ENCODE data around the gene ANKRD11. TPM values are rescaled to one million over a fixed set of nuclear protein-coding genes. Genes with fewer than 3 reads are reported as not detected.
"Not testable (repeated sequence)": the region's sequence is repeated elsewhere in the genome, so short reads cannot be mapped to it uniquely, and the experiment has no call there.

Gene ANKRD11
- total RNA-seq, 1 donor from 2014 or later = 164 TPM

- H3K4me3 Mint-ChIP-seq = no peak overlapping the region
- no peak for DNase-seq (ENCODE audit: low read depth, low spot score)
- H3K27me3 Mint-ChIP-seq (ENCODE audit: low read depth) = no peaks in the 10 kb centered on the region
- peaks cover 3% of the 10 kb centered on the region for H3K9me3 Mint-ChIP-seq
- TF ChIP-seq, protein P1, sequence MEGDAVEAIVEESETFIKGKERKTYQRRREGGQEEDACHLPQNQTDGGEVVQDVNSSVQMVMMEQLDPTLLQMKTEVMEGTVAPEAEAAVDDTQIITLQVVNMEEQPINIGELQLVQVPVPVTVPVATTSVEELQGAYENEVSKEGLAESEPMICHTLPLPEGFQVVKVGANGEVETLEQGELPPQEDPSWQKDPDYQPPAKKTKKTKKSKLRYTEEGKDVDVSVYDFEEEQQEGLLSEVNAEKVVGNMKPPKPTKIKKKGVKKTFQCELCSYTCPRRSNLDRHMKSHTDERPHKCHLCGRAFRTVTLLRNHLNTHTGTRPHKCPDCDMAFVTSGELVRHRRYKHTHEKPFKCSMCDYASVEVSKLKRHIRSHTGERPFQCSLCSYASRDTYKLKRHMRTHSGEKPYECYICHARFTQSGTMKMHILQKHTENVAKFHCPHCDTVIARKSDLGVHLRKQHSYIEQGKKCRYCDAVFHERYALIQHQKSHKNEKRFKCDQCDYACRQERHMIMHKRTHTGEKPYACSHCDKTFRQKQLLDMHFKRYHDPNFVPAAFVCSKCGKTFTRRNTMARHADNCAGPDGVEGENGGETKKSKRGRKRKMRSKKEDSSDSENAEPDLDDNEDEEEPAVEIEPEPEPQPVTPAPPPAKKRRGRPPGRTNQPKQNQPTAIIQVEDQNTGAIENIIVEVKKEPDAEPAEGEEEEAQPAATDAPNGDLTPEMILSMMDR (conservative IDR thresholded peaks at IDR 0.05) = no peak
- H3K36me3 Mint-ChIP-seq (ENCODE audit: low read depth) = peaks cover 6% of the 10 kb centered on the region
- no peak overlapping the region for H3K27ac Mint-ChIP-seq (ENCODE audit: unreplicated experiment)
- peaks cover 15% of the 10 kb centered on the region for H3K4me1 Mint-ChIP-seq
These were observed 58.7 kb downstream of the ANKRD11 start for GRCh38 chr16:89431630-89432029.

DNA sequence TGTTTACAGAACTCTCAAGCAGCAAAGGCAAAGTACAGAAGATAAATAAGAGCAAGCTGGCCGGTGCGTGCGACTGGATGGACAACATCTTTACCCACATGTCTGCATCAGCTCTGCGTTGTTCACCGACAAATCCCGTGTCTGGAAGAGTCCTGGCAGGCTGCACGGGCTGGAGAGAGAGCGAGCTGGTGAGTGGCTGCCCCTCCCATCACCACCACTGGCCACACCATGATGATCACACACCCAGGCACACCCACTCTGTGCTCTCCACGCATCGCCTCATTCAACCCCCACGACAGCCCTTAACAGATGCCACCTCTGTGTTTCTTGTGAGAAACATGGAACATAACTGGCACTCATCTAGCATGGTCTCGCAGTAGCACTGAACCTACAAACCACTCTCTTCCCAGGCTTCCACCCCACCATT lies 59.2 kb downstream of the ANKRD11 start:
- Mint-ChIP-seq H3K27ac (ENCODE audit: unreplicated experiment) (no peak overlapping the region), H3K36me3 (ENCODE audit: low read depth) (peaks cover 6% of the 10 kb centered on the region), H3K27me3 (ENCODE audit: low read depth) (no peaks in the 10 kb centered on the region), H3K4me1 (peaks cover 20% of the 10 kb centered on the region), H3K4me3 (no peak overlapping the region), H3K9me3 (peaks cover 3% of the 10 kb centered on the region)
- TF ChIP-seq, protein P1 (conservative IDR thresholded peaks at IDR 0.05) = no peak
- no peak for DNase-seq (ENCODE audit: low read depth, low spot score)

DNA sequence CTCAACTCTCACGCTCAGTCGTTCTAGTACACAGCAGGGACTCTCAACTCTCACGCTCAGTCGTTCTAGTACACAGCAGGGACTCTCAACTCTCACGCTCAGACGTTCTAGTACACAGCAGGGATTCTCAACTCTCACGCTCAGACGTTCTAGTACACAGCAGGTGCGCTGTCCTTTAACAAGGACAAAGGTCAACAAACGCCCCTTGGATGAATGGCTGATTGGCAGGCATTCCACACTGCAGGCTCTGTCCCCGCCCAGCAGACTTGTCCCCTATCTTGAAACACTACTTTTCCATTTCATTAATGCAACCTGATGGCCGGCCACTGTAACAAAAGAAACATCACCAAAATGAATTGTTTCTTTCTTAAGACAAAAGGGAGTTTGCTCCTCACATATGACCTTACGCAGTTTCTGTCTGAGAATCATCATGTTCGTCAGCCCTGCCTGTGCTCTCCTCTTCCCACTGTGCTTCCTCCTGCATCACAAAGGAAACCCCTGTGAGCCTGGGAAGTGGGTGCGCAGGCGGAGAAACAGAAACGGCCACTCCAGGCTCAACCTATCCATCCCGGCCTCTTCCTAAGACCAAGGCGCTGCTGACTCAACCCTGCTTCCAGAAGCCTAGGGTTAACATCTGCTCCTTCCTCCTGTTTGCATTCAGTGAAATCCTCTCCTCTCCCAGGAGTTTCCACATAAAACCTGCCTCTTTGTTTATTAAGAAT lies 59.8 kb downstream of the ANKRD11 start:
- DNase-seq (ENCODE audit: low read depth, low spot score) = no peak
- no peak overlapping the region for H3K27ac Mint-ChIP-seq (ENCODE audit: unreplicated experiment)
- H3K4me3 Mint-ChIP-seq = no peak overlapping the region
- peaks cover 4% of the 10 kb centered on the region for H3K36me3 Mint-ChIP-seq (ENCODE audit: low read depth)
- H3K4me1 Mint-ChIP-seq = peaks cover 23% of the 10 kb centered on the region
- H3K27me3 Mint-ChIP-seq (ENCODE audit: low read depth) = no peaks in the 10 kb centered on the region
- H3K9me3 Mint-ChIP-seq = peaks cover 3% of the 10 kb centered on the region
- TF ChIP-seq, protein P1 (conservative IDR thresholded peaks at IDR 0.05) = no peak

- peaks cover 32% of the 10 kb centered on the region for H3K4me1 Mint-ChIP-seq
- H3K9me3 Mint-ChIP-seq; H3K36me3 Mint-ChIP-seq (ENCODE audit: low read depth); H3K27me3 Mint-ChIP-seq (ENCODE audit: low read depth); DNase-seq (ENCODE audit: low read depth, low spot score); H3K4me3 Mint-ChIP-seq; H3K27ac Mint-ChIP-seq (ENCODE audit: unreplicated experiment): not testable (repeated sequence)
These were observed 61.8 kb downstream of the ANKRD11 start for GRCh38 chr16:89428605-89429004.

GRCh38 chr16:89426736-89427530 lies 63.4 kb downstream of the ANKRD11 start:
- Mint-ChIP-seq H3K9me3 (peaks cover 3% of the 10 kb centered on the region), H3K4me3 (no peak overlapping the region), H3K36me3 (ENCODE audit: low read depth) (no peaks in the 10 kb centered on the region), H3K27me3 (ENCODE audit: low read depth) (no peaks in the 10 kb centered on the region), H3K27ac (ENCODE audit: unreplicated experiment) (no peak overlapping the region), H3K4me1 (peaks cover 43% of the 10 kb centered on the region)
- TF ChIP-seq, protein P1 (conservative IDR thresholded peaks at IDR 0.05) = no peak
- DNase-seq (ENCODE audit: low read depth, low spot score) = no peak

DNA sequence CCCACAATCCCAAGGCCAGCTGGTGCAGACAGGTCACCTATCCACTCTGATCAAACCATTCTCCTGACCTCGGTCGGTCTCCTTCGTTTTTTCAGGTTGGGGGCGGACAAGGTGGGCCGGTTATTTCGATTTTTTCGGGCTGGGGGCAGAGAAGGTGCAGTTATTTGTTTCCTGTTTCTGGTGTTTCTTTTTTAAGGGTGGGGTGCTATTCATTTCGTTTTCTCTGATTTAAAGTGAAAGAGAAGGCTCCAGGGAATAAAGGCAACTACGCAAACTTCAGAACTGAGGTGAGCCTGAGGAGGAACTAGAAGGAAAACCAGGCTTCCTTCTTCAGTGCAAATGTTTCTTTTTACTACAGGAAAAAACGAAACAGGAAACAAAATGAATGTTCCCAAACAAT lies 64.8 kb downstream of the ANKRD11 start:
- Mint-ChIP-seq H3K4me3 (no peak overlapping the region), H3K9me3 (peaks cover 2% of the 10 kb centered on the region), H3K36me3 (ENCODE audit: low read depth) (no peaks in the 10 kb centered on the region), H3K4me1 (peaks cover 46% of the 10 kb centered on the region), H3K27ac (ENCODE audit: unreplicated experiment) (no peak overlapping the region), H3K27me3 (ENCODE audit: low read depth) (no peaks in the 10 kb centered on the region)
- TF ChIP-seq, protein P1 (conservative IDR thresholded peaks at IDR 0.05) = no peak
- DNase-seq (ENCODE audit: low read depth, low spot score) = no peak
